Measurements from ENCODE around the gene DHX35.

The DHX35 gene

GRCh38 chr20:39067526-39068216 is 105.5 kb downstream of the DHX35 start:
- no peak for DNase-seq

- no peak for DNase-seq
These were observed 107.8 kb downstream of the DHX35 start for GRCh38 chr20:39069976-39070375.

- DNase-seq = no peak
These were observed 108.5 kb downstream of the DHX35 start for GRCh38 chr20:39070484-39071231.

GRCh38 chr20:39072132-39072531 is 110.0 kb downstream of the DHX35 start:
- no peak for DNase-seq

- no peak for DNase-seq
These were observed 110.5 kb downstream of the DHX35 start for GRCh38 chr20:39072653-39073052.

- no peak for DNase-seq
These were observed 113.6 kb downstream of the DHX35 start for GRCh38 chr20:39075731-39076130.

- no peak for DNase-seq
These were observed 114.8 kb downstream of the DHX35 start for GRCh38 chr20:39076958-39077357.

- DNase-seq = no peak
These were observed 118.2 kb downstream of the DHX35 start for GRCh38 chr20:39080326-39080725.

GRCh38 chr20:39081255-39081654 is 119.1 kb downstream of the DHX35 start:
- peak; percentile 73 for DNase-seq

- DNase-seq = no peak
These were observed 120.7 kb downstream of the DHX35 start for GRCh38 chr20:39082622-39083398.

- no peak for DNase-seq
These were observed 121.6 kb downstream of the DHX35 start for GRCh38 chr20:39083761-39084160.

- no peak for DNase-seq
These were observed 126.9 kb downstream of the DHX35 start for GRCh38 chr20:39089029-39089428.
